SK-N-SH treated with all-trans-retinoic acid at 6 μM for 48 hours (cell line): Measurements from ENCODE around the gene SKOR1.

Experiments used
- CREB5 ChIP-seq: fragments of 250-450 bp; sonication (Bioruptor Pico); IDR thresholded peaks from 2 replicates; pipeline ENCODE4 v1.5.1; 2020; ENCODE audit warnings: low read depth, mild to moderate bottlenecking, moderate library complexity
- ESRRG ChIP-seq: fragments of 250-450 bp; sonication (Bioruptor Pico); IDR thresholded peaks from 2 replicates; pipeline ENCODE4 v1.6.1; 2021; ENCODE audit warnings: mild to moderate bottlenecking
- ISL1 ChIP-seq: fragments of 250-450 bp; sonication (Bioruptor Pico); IDR thresholded peaks from 2 replicates; pipeline ENCODE4 v2.1.2; 2022; ENCODE audit warnings: mild to moderate bottlenecking, moderate library complexity
- PATZ1 ChIP-seq: fragments of 250-450 bp; sonication (Bioruptor Pico); IDR thresholded peaks from 2 replicates; pipeline ENCODE4 v1.8.0; 2020; ENCODE audit warnings: mild to moderate bottlenecking, moderate library complexity, borderline replicate concordance
- RARB ChIP-seq: fragments of 250-450 bp; sonication (Bioruptor Pico); IDR thresholded peaks from 2 replicates; pipeline ENCODE4 v1.8.0; 2021; ENCODE audit warnings: mild to moderate bottlenecking, moderate library complexity
- TCF4 ChIP-seq: fragments of 250-450 bp; sonication (Bioruptor Pico); IDR thresholded peaks from 2 replicates; pipeline ENCODE4 v1.8.0; 2021; ENCODE audit warnings: mild to moderate bottlenecking, moderate library complexity, borderline replicate concordance
- TOX ChIP-seq: fragments of 250-450 bp; sonication (Bioruptor Pico); IDR thresholded peaks from 2 replicates; pipeline ENCODE4 v1.8.0; 2021; ENCODE audit warnings: mild to moderate bottlenecking, moderate library complexity, borderline replicate concordance
- ZFP30 ChIP-seq: fragments of 450-650 bp; formaldehyde crosslinking; IDR thresholded peaks from 2 replicates; pipeline ENCODE4 v1.5.0; 2022; ENCODE audit warnings: mild to moderate bottlenecking, moderate library complexity
- ZNF8 ChIP-seq: fragments of 450-650 bp; formaldehyde crosslinking; IDR thresholded peaks from 2 replicates; pipeline ENCODE4 v1.5.0; 2020; ENCODE audit warnings: mild to moderate bottlenecking, moderate library complexity
- TF ChIP-seq, protein P1 (sequence below): fragments of 250-450 bp; sonication (Bioruptor Pico); IDR thresholded peaks from 2 replicates; pipeline ENCODE4 v1.5.1; 2021; ENCODE audit warnings: mild to moderate bottlenecking, moderate library complexity

GRCh38 chr15:67807836-67808235 is 17.5 kb upstream of the SKOR1 start:
- TF ChIP-seq RARB (CRISPR knock-in tag) (no peak), ESRRG (CRISPR knock-in tag) (no peak), CREB5 (no peak), ZNF8 (CRISPR knock-in tag) (no peak), PATZ1 (no peak), ZFP30 (CRISPR knock-in tag) (no peak), ISL1 (CRISPR knock-in tag) (no peak), TOX (CRISPR knock-in tag) (no peak), TCF4 (CRISPR knock-in tag) (no peak)
- TF ChIP-seq, protein P1, sequence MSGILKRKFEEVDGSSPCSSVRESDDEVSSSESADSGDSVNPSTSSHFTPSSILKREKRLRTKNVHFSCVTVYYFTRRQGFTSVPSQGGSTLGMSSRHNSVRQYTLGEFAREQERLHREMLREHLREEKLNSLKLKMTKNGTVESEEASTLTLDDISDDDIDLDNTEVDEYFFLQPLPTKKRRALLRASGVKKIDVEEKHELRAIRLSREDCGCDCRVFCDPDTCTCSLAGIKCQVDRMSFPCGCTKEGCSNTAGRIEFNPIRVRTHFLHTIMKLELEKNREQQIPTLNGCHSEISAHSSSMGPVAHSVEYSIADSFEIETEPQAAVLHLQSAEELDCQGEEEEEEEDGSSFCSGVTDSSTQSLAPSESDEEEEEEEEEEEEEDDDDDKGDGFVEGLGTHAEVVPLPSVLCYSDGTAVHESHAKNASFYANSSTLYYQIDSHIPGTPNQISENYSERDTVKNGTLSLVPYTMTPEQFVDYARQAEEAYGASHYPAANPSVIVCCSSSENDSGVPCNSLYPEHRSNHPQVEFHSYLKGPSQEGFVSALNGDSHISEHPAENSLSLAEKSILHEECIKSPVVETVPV = no peak
